ENCODE data around the gene PPP2R5B. TPM values are rescaled to one million over a fixed set of nuclear protein-coding genes. Genes with fewer than 3 reads are reported as not detected.

The PPP2R5B gene
- total RNA-seq, 2 experiments from 2014 or later: 20.2 to 21.2 TPM

- POLR2A ChIA-PET: interaction anchor here (0.6 to 1.3 kb wide), 3 partner anchors 13 to 44 kb away, joined by 3 to 5 read pairs (median 3); partner anchors contain the start of gene EHD1
- peaks cover 10% of the 10 kb centered on the region for H3K4me1 Mint-ChIP-seq (ENCODE audit: low read depth)
- no peak overlapping the region for H3K4me3 Mint-ChIP-seq
- H3K36me3 Mint-ChIP-seq (ENCODE audit: low read depth): no peaks in the 10 kb centered on the region
- intact Hi-C loops (cut with micrococcal nuclease): no loop called here
- CTCF ChIA-PET: interaction anchor here (1.1 to 29.9 kb wide), 4 partner anchors 14 to 35 kb away, joined by 3 to 1168 read pairs (median 4); partner anchors contain the start of genes CDC42BPG and PPP2R5B
- no peak for ATAC-seq
- no peaks in the 10 kb centered on the region for H3K27me3 Mint-ChIP-seq
- DNase-seq: no peak
- no peak for TF ChIP-seq CTCF (IDR thresholded peaks at IDR 0.05)
- no peaks in the 10 kb centered on the region for H3K9me3 Mint-ChIP-seq
- no peak overlapping the region for H3K27ac Mint-ChIP-seq
Measured at GRCh38 chr11:64891880-64892279, 32.6 kb upstream of the PPP2R5B start.

GRCh38 chr11:64892411-64892831 is 32.1 kb upstream of the PPP2R5B start:
- intact Hi-C loops (cut with micrococcal nuclease): no loop called here
- Mint-ChIP-seq H3K9me3 (no peaks in the 10 kb centered on the region), H3K27me3 (no peaks in the 10 kb centered on the region), H3K36me3 (ENCODE audit: low read depth) (peaks cover 4% of the 10 kb centered on the region), H3K4me3 (no peak overlapping the region), H3K4me1 (ENCODE audit: low read depth) (peaks cover 7% of the 10 kb centered on the region), H3K27ac (no peak overlapping the region)
- ChIA-PET POLR2A (interaction anchor here (0.8 to 1.3 kb wide), 4 partner anchors 13 to 44 kb away, joined by 3 to 5 read pairs (median 3); partner anchors contain the start of gene EHD1), CTCF (interaction anchor here (1.1 to 29.9 kb wide), 4 partner anchors 14 to 36 kb away, joined by 3 to 1168 read pairs (median 6); partner anchors contain the start of genes CDC42BPG and PPP2R5B)
- TF ChIP-seq CTCF (IDR thresholded peaks at IDR 0.05): no peak
- DNase-seq (no peak), ATAC-seq (no peak)

- H3K4me3 Mint-ChIP-seq: no peak overlapping the region
- intact Hi-C loops (cut with micrococcal nuclease): no loop called here
- H3K36me3 Mint-ChIP-seq (ENCODE audit: low read depth): peaks cover 4% of the 10 kb centered on the region
- no peaks in the 10 kb centered on the region for H3K9me3 Mint-ChIP-seq
- ChIA-PET CTCF (interaction anchor here (1.4 to 29.9 kb wide), 3 partner anchors 14 to 36 kb away, joined by 5 to 1168 read pairs (median 8); partner anchors contain the start of gene CDC42BPG), POLR2A (interaction anchor here (0.8 to 1.3 kb wide), 5 partner anchors 14 to 46 kb away, joined by 3 to 5 read pairs (median 3); partner anchors contain the start of gene EHD1)
- H3K27me3 Mint-ChIP-seq: no peaks in the 10 kb centered on the region
- H3K27ac Mint-ChIP-seq: no peak overlapping the region
- peaks cover 5% of the 10 kb centered on the region for H3K4me1 Mint-ChIP-seq (ENCODE audit: low read depth)
- no peak for DNase-seq
- no peak for ATAC-seq
- no peak for TF ChIP-seq CTCF (IDR thresholded peaks at IDR 0.05)
Measured at GRCh38 chr11:64892838-64893193, 31.7 kb upstream of the PPP2R5B start.

GRCh38 chr11:64893194-64894069 is 31.1 kb upstream of the PPP2R5B start:
- POLR2A ChIA-PET: interaction anchor here (0.8 to 2.3 kb wide), 8 partner anchors 8 to 123 kb away, joined by 3 to 10 read pairs (median 4); partner anchors contain the start of gene CDC42BPG

More at GRCh38 chr11:64893194-64894069, 31.1 kb upstream of the PPP2R5B start:
- TF ChIP-seq CTCF (IDR thresholded peaks at IDR 0.05): no peak
- no peak for DNase-seq
- no peak for ATAC-seq
- CTCF ChIA-PET: interaction anchor here (0.8 to 29.9 kb wide), 12 partner anchors 8 to 113 kb away, joined by 3 to 1168 read pairs (median 4); partner anchors contain the start of gene CDC42BPG
- no peak overlapping the region for H3K4me3 Mint-ChIP-seq
- H3K27ac Mint-ChIP-seq: no peak overlapping the region
- no peaks in the 10 kb centered on the region for H3K9me3 Mint-ChIP-seq
- H3K36me3 Mint-ChIP-seq (ENCODE audit: low read depth): peaks cover 4% of the 10 kb centered on the region
- intact Hi-C loops (cut with micrococcal nuclease): loop anchor here (2.0 kb wide), 1 partner anchor 47 kb away; no protein-coding TSS in a partner anchor
- no peaks in the 10 kb centered on the region for H3K4me1 Mint-ChIP-seq (ENCODE audit: low read depth)
- no peaks in the 10 kb centered on the region for H3K27me3 Mint-ChIP-seq
